NT2/D1 (cell line): ENCODE results near the gene PROSER3.

Source experiments
- DNase-seq: peaks from one replicate; pipeline ENCODE4 v3.0.0-alpha.2; 2011; ENCODE audit warnings: low read depth, low spot score
- H3K27me3 ChIP-seq: 2 replicates; pipeline ENCODE4 v1.6.0; 2011; ENCODE audit warnings: mild to moderate bottlenecking; ENCODE audit not compliant: insufficient read length, insufficient read depth
- H3K36me3 ChIP-seq: 2 replicates; pipeline ENCODE4 v1.6.1; 2011; ENCODE audit warnings: mild to moderate bottlenecking, low read length, mixed read lengths; ENCODE audit not compliant: insufficient read depth, insufficient read length
- H3K4me1 ChIP-seq: 2 replicates; pipeline ENCODE4 v1.5.1; 2011; ENCODE audit not compliant: insufficient read depth, insufficient read length
- H3K4me3 ChIP-seq: 2 replicates; pipeline ENCODE4 v1.5.1; 2011; ENCODE audit warnings: low read depth; ENCODE audit not compliant: insufficient read length
- H3K9ac ChIP-seq: 2 replicates; pipeline ENCODE4 v1.6.0; 2011; ENCODE audit warnings: low read depth; ENCODE audit not compliant: insufficient read length
- H3K9me3 ChIP-seq: 2 replicates; pipeline ENCODE4 v1.5.1; 2011; ENCODE audit warnings: mild to moderate bottlenecking, low read length; ENCODE audit not compliant: insufficient read depth
- SUZ12 ChIP-seq: IDR thresholded peaks from 2 replicates; pipeline ENCODE4 v1.6.1; 2011; ENCODE audit not compliant: insufficient read length, insufficient read depth; ENCODE audit errors: extremely low read depth
- YY1 ChIP-seq: IDR thresholded peaks from 2 replicates; pipeline ENCODE4 v1.6.1; 2011; ENCODE audit not compliant: insufficient read length, insufficient read depth
- ZNF274 ChIP-seq: IDR thresholded peaks from 2 replicates; pipeline ENCODE4 v1.6.1; 2011; ENCODE audit warnings: mild to moderate bottlenecking, low read depth, low read length

Gene PROSER3

DNA sequence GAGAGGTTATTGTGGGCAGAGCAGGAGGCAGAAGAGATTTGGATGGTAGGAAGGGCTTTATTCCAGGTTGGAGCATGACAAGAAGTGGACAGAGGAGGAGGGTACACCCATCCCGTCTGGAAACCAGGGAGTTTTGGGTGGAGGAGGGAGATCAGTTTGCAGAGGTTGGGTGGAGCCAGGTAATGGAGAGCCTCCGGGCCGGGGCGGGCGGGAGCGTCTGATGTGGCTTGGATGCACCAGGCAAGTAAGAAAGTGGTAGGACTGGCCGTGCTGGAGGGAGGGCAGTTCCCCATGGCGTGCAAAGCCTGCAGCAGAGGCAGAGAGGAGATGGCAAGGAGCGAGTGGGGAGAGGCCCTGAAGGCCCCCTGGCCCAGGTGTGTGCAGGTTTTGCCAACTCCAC lies 26.6 kb upstream of the PROSER3 start:
- Histone ChIP-seq H3K36me3 (peaks cover 92% of the 10 kb centered on the region), H3K27me3 (no peaks in the 10 kb centered on the region), H3K9me3 (no peaks in the 10 kb centered on the region), H3K4me1 (peaks cover 2% of the 10 kb centered on the region), H3K4me3 (no peak overlapping the region), H3K9ac (no peak overlapping the region)
- DNase-seq: no peak
- no peak for TF ChIP-seq SUZ12
- TF ChIP-seq YY1: no peak
- no peak for TF ChIP-seq ZNF274

DNA sequence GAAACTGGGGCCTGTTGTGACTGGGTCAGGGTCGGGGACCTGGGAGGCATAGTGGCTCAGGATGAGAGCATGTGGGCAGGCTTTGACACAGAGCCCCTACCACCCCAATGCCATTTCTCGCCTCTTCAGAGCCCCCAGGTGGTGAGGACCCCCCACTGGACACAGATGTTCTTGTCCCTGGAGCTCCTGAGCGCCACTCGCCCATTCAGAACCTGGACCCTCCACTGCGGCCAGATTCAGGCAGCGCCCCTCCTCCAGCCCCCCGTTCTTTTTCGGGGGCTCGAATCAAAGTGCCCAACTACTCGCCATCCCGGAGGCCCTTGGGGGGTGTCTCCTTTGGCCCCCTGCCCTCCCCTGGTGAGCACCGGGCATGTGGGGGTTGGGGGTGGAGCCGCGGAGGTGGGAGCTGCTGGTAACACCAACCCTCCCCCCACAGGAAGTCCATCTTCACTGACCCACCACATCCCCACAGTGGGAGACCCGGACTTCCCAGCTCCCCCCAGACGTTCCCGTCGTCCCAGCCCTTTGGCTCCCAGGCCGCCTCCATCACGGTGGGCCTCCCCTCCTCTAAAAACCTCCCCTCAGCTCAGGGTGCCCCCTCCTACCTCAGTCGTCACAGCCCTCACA lies 26.1 kb upstream of the PROSER3 start:
- H3K36me3 ChIP-seq: peaks cover 95% of the 10 kb centered on the region
- no peak for DNase-seq

DNA sequence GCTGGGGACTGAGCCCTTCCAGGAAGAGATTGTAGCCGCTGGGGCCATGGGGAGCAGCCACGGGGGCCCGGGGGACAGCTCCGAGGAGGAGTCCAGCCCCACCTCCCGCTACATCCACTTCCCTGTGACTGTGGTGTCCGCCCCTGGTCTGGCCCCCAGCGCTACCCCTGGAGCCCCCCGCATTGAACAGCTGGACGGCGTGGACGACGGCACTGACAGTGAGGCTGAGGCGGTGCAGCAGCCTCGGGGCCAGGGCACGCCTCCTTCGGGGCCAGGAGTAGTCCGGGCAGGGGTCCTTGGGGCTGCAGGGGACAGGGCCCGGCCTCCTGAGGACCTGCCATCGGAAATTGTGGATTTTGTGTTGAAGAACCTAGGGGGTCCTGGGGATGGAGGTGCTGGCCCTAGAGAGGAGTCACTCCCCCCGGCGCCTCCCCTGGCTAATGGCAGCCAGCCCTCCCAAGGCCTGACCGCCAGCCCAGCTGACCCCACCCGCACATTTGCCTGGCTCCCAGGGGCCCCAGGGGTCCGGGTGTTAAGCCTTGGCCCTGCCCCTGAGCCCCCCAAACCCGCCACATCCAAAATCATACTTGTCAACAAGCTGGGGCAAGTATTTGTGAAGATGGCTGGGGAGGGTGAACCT lies 25.3 kb upstream of the PROSER3 start:
- H3K4me1 ChIP-seq: peaks cover 2% of the 10 kb centered on the region
- no peak overlapping the region for H3K4me3 ChIP-seq
- no peaks in the 10 kb centered on the region for H3K27me3 ChIP-seq
- DNase-seq: no peak
- peaks cover 95% of the 10 kb centered on the region for H3K36me3 ChIP-seq
- no peak overlapping the region for H3K9ac ChIP-seq
- H3K9me3 ChIP-seq: no peaks in the 10 kb centered on the region
- TF ChIP-seq ZNF274: no peak
- no peak for TF ChIP-seq YY1
- TF ChIP-seq SUZ12: no peak

More for the DNA sequence above, 26.1 kb upstream of the PROSER3 start:
- no peak overlapping the region for H3K9ac ChIP-seq
- no peak overlapping the region for H3K4me3 ChIP-seq
- no peaks in the 10 kb centered on the region for H3K27me3 ChIP-seq
- H3K9me3 ChIP-seq: no peaks in the 10 kb centered on the region
- peaks cover 2% of the 10 kb centered on the region for H3K4me1 ChIP-seq
- no peak for TF ChIP-seq ZNF274
- TF ChIP-seq SUZ12: no peak
- no peak for TF ChIP-seq YY1

DNA sequence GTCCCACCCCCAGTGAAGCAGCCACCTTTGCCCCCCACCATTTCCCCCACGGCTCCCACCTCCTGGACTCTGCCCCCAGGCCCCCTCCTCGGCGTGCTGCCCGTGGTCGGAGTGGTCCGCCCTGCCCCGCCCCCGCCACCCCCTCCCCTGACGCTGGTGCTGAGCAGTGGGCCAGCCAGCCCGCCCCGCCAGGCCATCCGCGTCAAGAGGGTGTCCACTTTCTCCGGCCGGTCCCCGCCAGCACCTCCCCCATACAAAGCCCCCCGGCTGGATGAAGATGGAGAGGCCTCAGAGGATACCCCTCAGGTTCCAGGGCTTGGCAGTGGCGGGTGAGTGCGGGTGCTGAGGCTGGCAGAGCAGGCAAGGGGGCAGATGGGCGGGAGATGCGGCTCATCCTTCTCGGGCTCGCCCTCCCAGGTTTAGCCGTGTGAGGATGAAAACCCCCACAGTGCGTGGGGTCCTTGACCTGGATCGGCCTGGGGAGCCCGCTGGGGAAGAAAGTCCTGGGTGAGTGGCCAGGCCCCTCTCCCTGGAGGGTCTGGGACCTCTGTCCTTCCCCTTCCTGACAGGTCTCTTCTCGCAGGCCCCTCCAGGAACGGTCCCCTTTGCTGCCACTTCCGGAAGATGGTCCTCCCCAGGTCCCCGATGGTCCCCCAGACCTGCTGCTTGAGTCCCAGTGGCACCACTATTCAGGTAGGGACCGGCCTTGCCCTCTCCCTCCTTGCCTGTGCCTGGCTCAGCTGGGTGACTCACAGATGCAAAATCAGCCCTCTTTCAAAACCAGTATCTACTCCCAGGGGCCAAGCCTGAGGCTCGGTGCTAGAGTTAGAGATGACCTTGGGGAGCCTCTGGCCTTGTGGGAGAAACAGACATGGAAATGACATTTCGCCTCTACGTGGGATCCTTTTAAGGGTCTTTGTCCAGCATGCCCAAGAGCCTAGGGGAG lies 24.5 kb upstream of the PROSER3 start:
- H3K36me3 ChIP-seq: peaks cover 95% of the 10 kb centered on the region
- H3K4me3 ChIP-seq: no peak overlapping the region
- no peak for DNase-seq
- no peaks in the 10 kb centered on the region for H3K27me3 ChIP-seq
- peaks cover 2% of the 10 kb centered on the region for H3K4me1 ChIP-seq
- no peak overlapping the region for H3K9ac ChIP-seq
- H3K9me3 ChIP-seq: no peaks in the 10 kb centered on the region
- TF ChIP-seq SUZ12: no peak
- TF ChIP-seq ZNF274: no peak
- TF ChIP-seq YY1: no peak

DNA sequence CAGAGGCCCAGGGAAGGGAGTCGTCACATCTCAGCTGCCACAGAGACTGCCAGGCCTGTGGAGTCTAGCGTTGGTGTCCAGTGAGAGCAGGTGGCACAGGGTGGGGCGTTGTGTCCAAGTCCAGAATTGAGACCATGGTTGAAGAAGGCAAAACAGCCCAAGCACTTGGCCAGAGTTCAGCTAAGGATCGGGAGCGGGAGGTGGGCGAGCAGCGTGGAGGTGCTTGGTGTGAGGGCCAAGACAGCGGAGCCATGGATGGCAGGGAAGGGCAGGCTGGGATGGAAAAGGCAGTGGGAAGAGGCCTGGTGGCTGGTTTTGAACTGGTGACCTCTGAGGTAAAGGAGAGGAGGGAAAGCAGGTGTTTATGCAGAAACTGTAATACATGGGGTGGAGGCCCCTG lies 23.7 kb upstream of the PROSER3 start:
- H3K27me3 ChIP-seq: no peaks in the 10 kb centered on the region
- no peak overlapping the region for H3K4me3 ChIP-seq
- no peak for DNase-seq
- TF ChIP-seq ZNF274 (no peak), SUZ12 (no peak), YY1 (no peak)
- H3K4me1 ChIP-seq: peaks cover 2% of the 10 kb centered on the region
- peaks cover 95% of the 10 kb centered on the region for H3K36me3 ChIP-seq
- no peak overlapping the region for H3K9ac ChIP-seq
- no peaks in the 10 kb centered on the region for H3K9me3 ChIP-seq

DNA sequence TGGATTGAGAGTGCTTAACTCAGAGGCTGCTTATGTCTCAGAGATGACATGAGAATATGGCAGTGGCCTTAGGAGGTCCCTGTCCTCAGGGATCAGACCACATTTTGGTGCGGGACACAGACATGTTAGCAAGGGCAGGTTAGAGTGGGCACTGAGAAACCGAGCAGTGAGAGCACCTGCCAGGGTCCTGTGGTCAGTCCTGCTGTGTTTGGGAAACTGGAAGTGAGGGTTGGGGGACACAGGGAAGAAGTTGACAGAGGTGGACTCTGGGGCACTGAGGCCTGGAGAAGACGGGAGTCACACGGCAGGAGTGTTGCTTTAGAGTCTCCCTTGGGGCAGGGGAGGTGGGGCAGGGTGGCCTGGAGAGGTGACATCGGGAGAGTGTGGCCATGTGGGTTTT lies 23.1 kb upstream of the PROSER3 start:
- no peak overlapping the region for H3K4me3 ChIP-seq
- no peak overlapping the region for H3K9ac ChIP-seq
- H3K9me3 ChIP-seq: no peaks in the 10 kb centered on the region
- TF ChIP-seq SUZ12 (no peak), ZNF274 (no peak), YY1 (no peak)
- DNase-seq: no peak
- peaks cover 90% of the 10 kb centered on the region for H3K36me3 ChIP-seq
- H3K4me1 ChIP-seq: peaks cover 4% of the 10 kb centered on the region
- no peaks in the 10 kb centered on the region for H3K27me3 ChIP-seq
